MM.1S (cell line): ENCODE measurements around the gene ZNRF3.

ENCODE experiments used
- DNase-seq: peaks from one replicate; pipeline ENCODE4 v3.0.0-alpha.2; 2015
- H2AFZ ChIP-seq: fragments of 300-600 bp; sonication (generic); 2 replicates; pipeline ENCODE4 v1.6.0; 2016; ENCODE audit warnings: antibody characterized with exemption, low read length
- H3F3A ChIP-seq: fragments of 300-600 bp; sonication (generic); 2 replicates; pipeline ENCODE4 v1.6.1; 2016; ENCODE audit warnings: mild to moderate bottlenecking, antibody characterized with exemption, low read length, moderate library complexity, mixed read lengths; ENCODE audit not compliant: insufficient read depth
- H3K27ac ChIP-seq: fragments of 300-600 bp; sonication (generic); 2 replicates; pipeline ENCODE4 v1.5.1; 2016; ENCODE audit warnings: mild to moderate bottlenecking, low read length
- H3K27me3 ChIP-seq: fragments of 300-600 bp; sonication (generic); replicated peaks from 2 replicates; pipeline ENCODE4 v1.6.0; 2016; ENCODE audit warnings: low read length; ENCODE audit not compliant: insufficient read depth
- H3K36me3 ChIP-seq: fragments of 300-600 bp; sonication (generic); replicated peaks from 2 replicates; pipeline ENCODE4 v1.6.1; 2016; ENCODE audit warnings: mild to moderate bottlenecking, low read length, mixed read lengths; ENCODE audit not compliant: insufficient read depth
- H3K4me1 ChIP-seq: fragments of 300-600 bp; sonication (generic); 2 replicates; pipeline ENCODE4 v1.6.1; 2016; ENCODE audit warnings: low read length, mixed read lengths
- H3K4me2 ChIP-seq: fragments of 300-600 bp; sonication (generic); 2 replicates; pipeline ENCODE4 v1.6.0; 2016; ENCODE audit warnings: low read depth, low read length
- H3K4me3 ChIP-seq: fragments of 300-600 bp; sonication (generic); 2 replicates; pipeline ENCODE4 v1.5.1; 2016; ENCODE audit warnings: low read length, mixed read lengths
- H3K79me2 ChIP-seq: fragments of 300-600 bp; sonication (generic); 2 replicates; pipeline ENCODE4 v1.6.1; 2016; ENCODE audit warnings: mixed run types, low read length, mixed read lengths
- H3K9ac ChIP-seq: fragments of 300-600 bp; sonication (generic); 2 replicates; pipeline ENCODE4 v1.6.1; 2016; ENCODE audit warnings: low read length, mixed read lengths
- H3K9me2 ChIP-seq: fragments of 300-600 bp; sonication (generic); replicated peaks from 2 replicates; pipeline ENCODE4 v1.6.1; 2016; ENCODE audit warnings: mild to moderate bottlenecking, low read length, mixed read lengths; ENCODE audit not compliant: insufficient read depth
- H3K9me3 ChIP-seq: fragments of 300-600 bp; sonication (generic); replicated peaks from 2 replicates; pipeline ENCODE4 v1.6.1; 2016; ENCODE audit warnings: mild to moderate bottlenecking, low read length, mixed read lengths; ENCODE audit not compliant: insufficient read depth
- H4K20me1 ChIP-seq: fragments of 300-600 bp; sonication (generic); 2 replicates; pipeline ENCODE4 v1.6.1; 2016; ENCODE audit warnings: mild to moderate bottlenecking, low read length, moderate library complexity, mixed read lengths; ENCODE audit not compliant: insufficient read depth
- CTCF ChIP-seq: fragments of 300-600 bp; sonication (generic); IDR thresholded peaks from 2 replicates; pipeline ENCODE4 v1.5.1; 2016; ENCODE audit warnings: antibody characterized with exemption, low read length, mixed read lengths
- EZH2 ChIP-seq: fragments of 300-600 bp; sonication (generic); optimal IDR thresholded peaks from 2 replicates; pipeline ENCODE3; 2017; ENCODE audit warnings: low read depth, mild to moderate bottlenecking, antibody characterized with exemption, low read length, mixed read lengths
- EZH2phosphoT487 ChIP-seq: fragments of 300-600 bp; sonication (generic); IDR thresholded peaks from 2 replicates; pipeline ENCODE4 v1.6.1; 2018; ENCODE audit warnings: antibody characterized with exemption, low read length

Gene ZNRF3

GRCh38 chr22:28963362-28963761, 80.0 kb downstream of the ZNRF3 start:
- Histone ChIP-seq H3K4me1 (no peaks in the 10 kb centered on the region), H3K27ac (no peak overlapping the region), H2AFZ (no peak overlapping the region), H3K36me3 (no peaks in the 10 kb centered on the region), H3K9ac (no peak overlapping the region), H3K4me2 (no peak overlapping the region), H3K27me3 (no peaks in the 10 kb centered on the region), H3F3A (no peaks in the 10 kb centered on the region), H3K9me3 (no peaks in the 10 kb centered on the region), H4K20me1 (no peaks in the 10 kb centered on the region; the same call in 1 of the 2 replicates), H3K79me2 (0 out of 2 replicates have a peak, but pooled peaks cover 4% of the 10 kb centered on the region), H3K4me3 (no peak overlapping the region), H3K9me2 (no peaks in the 10 kb centered on the region)
- no peak for DNase-seq
- TF ChIP-seq CTCF (no peak), EZH2phosphoT487 (no peak), EZH2 (no peak)

- Histone ChIP-seq H3K9ac (no peak overlapping the region), H4K20me1 (no peaks in the 10 kb centered on the region), H3K4me1 (no peaks in the 10 kb centered on the region), H3F3A (no peaks in the 10 kb centered on the region), H3K4me2 (no peak overlapping the region), H3K79me2 (no peaks in the 10 kb centered on the region), H3K9me3 (no peaks in the 10 kb centered on the region), H3K27me3 (no peaks in the 10 kb centered on the region), H3K9me2 (no peaks in the 10 kb centered on the region), H3K36me3 (no peaks in the 10 kb centered on the region), H3K27ac (no peak overlapping the region), H3K4me3 (no peak overlapping the region), H2AFZ (no peak overlapping the region)
- no peak for DNase-seq
- no peak for TF ChIP-seq EZH2
- TF ChIP-seq CTCF = no peak
- no peak for TF ChIP-seq EZH2phosphoT487
These were observed 83.8 kb downstream of the ZNRF3 start for GRCh38 chr22:28967163-28967665.

- Histone ChIP-seq H3K79me2 (no peaks in the 10 kb centered on the region), H2AFZ (no peak overlapping the region), H3K9me3 (no peaks in the 10 kb centered on the region), H3K27me3 (no peaks in the 10 kb centered on the region), H3K9ac (no peak overlapping the region), H3K9me2 (no peaks in the 10 kb centered on the region), H3K4me3 (no peak overlapping the region), H3K36me3 (no peaks in the 10 kb centered on the region), H4K20me1 (no peaks in the 10 kb centered on the region), H3K27ac (no peak overlapping the region), H3K4me2 (no peak overlapping the region), H3K4me1 (no peaks in the 10 kb centered on the region), H3F3A (no peaks in the 10 kb centered on the region)
- no peak for TF ChIP-seq EZH2
- TF ChIP-seq CTCF = no peak
- no peak for TF ChIP-seq EZH2phosphoT487
- DNase-seq = no peak
These were observed 84.6 kb downstream of the ZNRF3 start for GRCh38 chr22:28967969-28968368.
